Upper lobe of right lung (tissue), 1 donor: ENCODE results near the gene LRRC3B. TPM values are rescaled to one million over a fixed set of nuclear protein-coding genes. Genes with fewer than 3 reads are reported as not detected.

Source experiments
- ATAC-seq: fragments of 200-7000 bp; cut with Tn5 transposase; one replicate; pipeline ENCODE4 v1.9.1; 2020; ENCODE audit warnings: mild to moderate bottlenecking, moderate library complexity
- DNase-seq: peaks from one replicate; pipeline ENCODE4 v3.0.0-alpha.2; 2020
- H3K27ac ChIP-seq: fragments of 200-600 bp; one replicate; pipeline ENCODE4 v1.8.0; 2022
- H3K27me3 ChIP-seq: fragments of 200-600 bp; one replicate; pipeline ENCODE4 v1.8.0; 2022; ENCODE audit warnings: mild to moderate bottlenecking
- H3K36me3 ChIP-seq: fragments of 200-600 bp; one replicate; pipeline ENCODE4 v1.8.0; 2022
- H3K4me1 ChIP-seq: fragments of 200-600 bp; one replicate; pipeline ENCODE4 v1.8.0; 2022
- H3K4me3 ChIP-seq: fragments of 200-600 bp; one replicate; pipeline ENCODE4 v1.8.0; 2022; ENCODE audit warnings: mild to moderate bottlenecking
- H3K9me3 ChIP-seq: fragments of 200-600 bp; one replicate; pipeline ENCODE4 v1.8.0; 2022
- intact Hi-C: fragments of 100-400 bp; cut with DNase I; formaldehyde crosslinking; loops from one replicate; pipeline ENCODE4 v1.11.0; 2022
- total RNA-seq: library from RNA; stranded (reverse); fragmentation: NEBNext Ultra II Directional; extraction: Animal tissue kit (Norgen Biotek cat#: 25700); gene quantifications from one replicate; pipeline ENCODE4 v1.2.1, GENCODE V29; 2021
- TF ChIP-seq, protein P1 (sequence below): fragments of 200-600 bp; IDR thresholded peaks from one replicate; pipeline ENCODE4 v1.8.0; 2022; ENCODE audit warnings: antibody characterized with exemption
- donor health status: DM: no; HTN: yes; CAD: no; lungs with severe emphysema.

LRRC3B gene
- total RNA-seq, 1 donor from 2014 or later, result 0.09 TPM

DNA sequence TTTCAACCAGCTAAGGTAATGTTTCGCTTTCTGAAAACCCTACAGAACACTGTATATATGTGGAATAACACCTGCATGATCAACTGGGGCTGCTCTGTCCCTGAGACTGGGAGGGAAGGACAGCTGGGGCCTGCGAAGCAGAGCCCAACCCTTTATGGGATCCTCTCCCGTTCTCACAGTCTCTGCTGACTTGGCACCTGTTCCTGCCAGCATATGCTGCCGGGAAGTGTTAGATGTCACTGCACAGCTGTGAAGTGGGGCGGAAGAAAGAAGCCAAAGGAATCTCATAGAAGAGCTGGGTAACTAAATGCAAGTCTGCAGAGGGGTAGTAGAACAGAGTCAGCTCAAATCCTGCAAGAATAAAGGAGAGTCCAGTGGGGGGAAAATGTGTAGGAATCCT is 29.6 kb downstream of the LRRC3B start:
- intact Hi-C loops, result no loop called here
- Histone ChIP-seq H3K4me3 (no peak overlapping the region), H3K27ac (no peak overlapping the region), H3K27me3 (no peaks in the 10 kb centered on the region), H3K9me3 (no peaks in the 10 kb centered on the region), H3K4me1 (no peaks in the 10 kb centered on the region), H3K36me3 (no peaks in the 10 kb centered on the region)
- ATAC-seq (no peak), DNase-seq (no peak)
- TF ChIP-seq, protein P1, sequence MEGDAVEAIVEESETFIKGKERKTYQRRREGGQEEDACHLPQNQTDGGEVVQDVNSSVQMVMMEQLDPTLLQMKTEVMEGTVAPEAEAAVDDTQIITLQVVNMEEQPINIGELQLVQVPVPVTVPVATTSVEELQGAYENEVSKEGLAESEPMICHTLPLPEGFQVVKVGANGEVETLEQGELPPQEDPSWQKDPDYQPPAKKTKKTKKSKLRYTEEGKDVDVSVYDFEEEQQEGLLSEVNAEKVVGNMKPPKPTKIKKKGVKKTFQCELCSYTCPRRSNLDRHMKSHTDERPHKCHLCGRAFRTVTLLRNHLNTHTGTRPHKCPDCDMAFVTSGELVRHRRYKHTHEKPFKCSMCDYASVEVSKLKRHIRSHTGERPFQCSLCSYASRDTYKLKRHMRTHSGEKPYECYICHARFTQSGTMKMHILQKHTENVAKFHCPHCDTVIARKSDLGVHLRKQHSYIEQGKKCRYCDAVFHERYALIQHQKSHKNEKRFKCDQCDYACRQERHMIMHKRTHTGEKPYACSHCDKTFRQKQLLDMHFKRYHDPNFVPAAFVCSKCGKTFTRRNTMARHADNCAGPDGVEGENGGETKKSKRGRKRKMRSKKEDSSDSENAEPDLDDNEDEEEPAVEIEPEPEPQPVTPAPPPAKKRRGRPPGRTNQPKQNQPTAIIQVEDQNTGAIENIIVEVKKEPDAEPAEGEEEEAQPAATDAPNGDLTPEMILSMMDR, result no peak

DNA sequence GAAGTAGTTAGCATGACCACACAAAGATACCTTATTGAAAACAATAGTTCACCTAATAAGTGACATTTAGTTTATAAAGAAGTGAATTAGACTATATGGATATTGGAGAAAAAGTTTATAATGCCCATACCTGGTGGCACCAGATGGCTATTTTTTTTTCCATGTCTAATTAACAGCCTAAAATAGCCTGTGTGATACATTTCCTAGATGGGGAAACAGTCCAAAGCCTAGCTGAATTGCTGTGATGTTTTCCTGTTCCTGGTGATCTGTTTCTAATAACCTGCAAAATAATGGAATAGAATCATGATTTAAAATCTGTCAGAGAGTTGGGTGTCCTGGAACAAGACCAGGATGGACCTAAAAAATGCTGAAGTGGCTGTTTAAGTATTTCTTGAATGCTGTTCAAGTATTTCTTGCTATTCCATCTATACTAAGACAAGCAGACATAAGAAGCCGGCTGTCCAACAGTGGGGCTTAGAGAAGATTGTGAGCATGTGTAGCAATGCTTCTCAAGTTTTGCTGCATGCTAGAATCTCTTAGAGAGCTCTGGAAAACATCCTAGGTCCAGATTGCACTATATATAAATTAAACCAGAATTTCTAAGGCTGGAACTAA is 31.3 kb downstream of the LRRC3B start:
- Histone ChIP-seq H3K27ac (no peak overlapping the region), H3K36me3 (no peaks in the 10 kb centered on the region), H3K4me1 (no peaks in the 10 kb centered on the region), H3K9me3 (no peaks in the 10 kb centered on the region), H3K27me3 (no peaks in the 10 kb centered on the region), H3K4me3 (no peak overlapping the region)
- DNase-seq (no peak), ATAC-seq (no peak)
- TF ChIP-seq, protein P1, result no peak
- intact Hi-C loops, result no loop called here

DNA sequence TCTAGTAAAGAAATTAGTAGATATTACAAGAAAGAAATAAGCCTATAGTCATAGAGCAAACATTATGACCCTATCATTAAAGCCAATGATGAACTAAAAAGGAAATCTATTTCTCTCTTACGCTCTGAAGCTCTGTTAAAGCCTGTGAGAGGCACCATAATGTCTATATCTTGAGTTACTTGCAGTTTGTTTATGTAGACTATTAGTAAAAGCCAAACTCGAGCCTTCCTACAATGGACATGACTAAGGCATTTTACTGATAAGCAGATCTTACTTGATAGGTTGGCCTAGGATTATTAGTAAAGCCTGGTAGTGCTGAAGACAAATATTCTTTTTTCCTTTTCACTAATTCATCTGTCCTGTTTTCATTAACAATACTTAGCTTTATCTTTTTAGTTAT is 32.7 kb downstream of the LRRC3B start:
- no peaks in the 10 kb centered on the region for H3K4me1 ChIP-seq
- no peak for ATAC-seq
- no peaks in the 10 kb centered on the region for H3K36me3 ChIP-seq
- H3K27ac ChIP-seq, result no peak overlapping the region
- H3K27me3 ChIP-seq, result no peaks in the 10 kb centered on the region
- no peak for DNase-seq
- TF ChIP-seq, protein P1, result no peak
- H3K4me3 ChIP-seq, result no peak overlapping the region
- H3K9me3 ChIP-seq, result no peaks in the 10 kb centered on the region
- intact Hi-C loops, result no loop called here

DNA sequence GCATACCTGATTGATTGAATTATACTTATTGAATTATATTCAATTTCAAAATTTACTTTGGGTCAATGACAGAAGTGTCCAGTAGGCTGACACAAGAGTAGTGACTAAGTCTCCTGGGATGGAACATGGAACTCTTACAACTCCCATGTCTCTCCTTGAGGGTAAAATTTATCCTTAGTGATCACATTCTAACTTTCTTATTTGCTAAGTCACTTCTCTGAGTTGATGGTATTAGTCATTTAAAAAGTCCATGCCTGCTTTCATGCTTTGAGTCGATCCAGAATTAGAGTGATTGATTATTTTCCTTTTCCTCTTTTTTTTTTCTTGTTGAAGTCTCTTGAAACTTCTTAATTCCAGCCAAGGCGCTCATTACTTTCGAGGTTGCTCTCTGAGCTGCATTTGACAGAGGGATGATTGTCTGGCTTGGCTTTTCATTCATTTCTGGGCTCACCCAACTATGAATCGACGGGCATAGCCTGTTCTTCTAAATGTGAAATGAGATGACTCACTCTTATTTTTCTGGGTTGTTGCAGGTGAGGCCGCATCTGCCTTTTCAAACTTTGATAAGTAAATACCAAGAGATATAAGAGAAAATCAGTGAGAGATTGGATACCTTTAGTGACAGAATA is 34.9 kb downstream of the LRRC3B start:
- Histone ChIP-seq H3K36me3 (no peaks in the 10 kb centered on the region), H3K4me1 (no peaks in the 10 kb centered on the region), H3K9me3 (no peaks in the 10 kb centered on the region), H3K27me3 (no peaks in the 10 kb centered on the region), H3K27ac (no peak overlapping the region), H3K4me3 (no peak overlapping the region)
- intact Hi-C loops, result no loop called here
- TF ChIP-seq, protein P1, result no peak
- ATAC-seq (no peak), DNase-seq (no peak)

DNA sequence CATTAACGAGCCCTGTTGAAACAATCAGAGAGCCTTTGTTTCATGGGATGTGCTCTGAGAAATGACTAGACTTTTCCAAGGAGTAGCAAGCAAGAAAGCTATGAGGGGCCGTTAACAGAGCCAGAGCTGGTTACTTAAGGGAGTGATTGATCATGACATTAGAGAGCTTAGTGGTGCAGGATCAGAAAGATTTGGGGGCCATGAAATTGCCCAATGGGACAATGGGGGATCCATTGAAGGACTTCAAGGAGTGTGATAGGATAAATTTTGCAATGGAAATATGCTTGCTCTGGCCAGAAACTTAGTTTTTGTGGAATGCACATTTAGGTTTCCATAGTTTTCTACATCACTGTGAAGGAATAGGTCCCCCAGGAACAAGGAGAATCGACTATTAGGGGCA is 45.6 kb downstream of the LRRC3B start:
- ATAC-seq, result no peak
- intact Hi-C loops, result no loop called here
- Histone ChIP-seq H3K36me3 (no peaks in the 10 kb centered on the region), H3K4me1 (no peaks in the 10 kb centered on the region), H3K9me3 (no peaks in the 10 kb centered on the region), H3K4me3 (no peak overlapping the region), H3K27me3 (no peaks in the 10 kb centered on the region), H3K27ac (no peak overlapping the region)
- DNase-seq, result no peak
- TF ChIP-seq, protein P1, result no peak
